Measurements from ENCODE around the gene BAG3.

Gene BAG3

DNA sequence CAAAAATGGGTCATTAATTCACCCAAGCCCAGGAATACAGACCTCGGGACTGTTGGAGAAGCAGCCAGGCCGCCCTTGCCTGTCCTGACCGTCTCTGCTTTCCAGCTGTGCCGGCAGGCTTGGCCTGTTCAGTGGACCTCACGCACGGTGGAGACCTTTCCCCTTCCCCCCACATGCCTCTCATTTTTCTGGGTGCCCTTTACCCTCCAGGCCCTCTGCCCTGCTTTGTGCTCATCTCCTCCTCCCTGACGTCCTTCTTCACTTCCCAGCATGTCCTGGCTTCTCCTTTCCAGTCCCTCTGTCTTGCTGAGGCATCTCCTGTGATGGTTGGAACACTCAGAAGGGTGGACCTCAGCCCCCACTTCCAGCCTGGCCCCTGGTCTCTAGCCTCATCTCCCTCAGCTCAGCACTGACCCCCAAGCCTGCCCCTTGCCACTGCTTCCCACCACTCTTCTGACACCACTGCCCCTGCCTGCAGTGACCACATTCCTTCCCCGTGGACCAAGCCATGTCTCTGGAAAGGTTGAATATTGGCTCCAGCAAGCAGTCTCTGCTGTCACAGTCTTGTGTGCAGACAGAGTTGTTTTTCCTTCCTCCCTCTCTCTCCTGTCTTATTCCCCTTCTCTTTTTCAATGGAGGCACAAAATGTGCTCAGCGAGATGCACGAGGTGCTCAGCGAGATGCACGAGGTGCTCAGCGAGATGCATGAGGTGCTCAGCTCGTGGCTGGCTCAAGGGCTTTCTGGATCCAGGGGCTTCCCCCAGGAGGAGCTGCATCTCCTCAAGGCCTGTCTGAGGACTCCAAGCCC, 14.9 kb downstream of the BAG3 start:
- 82 to 87% methylated on average over 14 of the region's 14 CpGs for WGBS, 2 experiments
- H3K27ac ChIP-seq (ENCODE audit: insufficient read depth, low read depth, low read length, poor library complexity, severe bottlenecking): no peak overlapping the region
- H3K9me3 ChIP-seq (ENCODE audit: control insufficient read depth, low read length): no peaks in the 10 kb centered on the region
- H3K4me3 ChIP-seq (ENCODE audit: insufficient read depth, low read depth, low read length): no peak overlapping the region
- no peaks in the 10 kb centered on the region for H3K27me3 ChIP-seq (ENCODE audit: control insufficient read depth, insufficient read depth, low read length, poor library complexity, severe bottlenecking)
- H3K4me1 ChIP-seq (ENCODE audit: control insufficient read depth, insufficient read depth, low read length): peaks cover 26% of the 10 kb centered on the region
- H3K36me3 ChIP-seq (ENCODE audit: control insufficient read depth, insufficient read depth, low read length): no peaks in the 10 kb centered on the region

DNA sequence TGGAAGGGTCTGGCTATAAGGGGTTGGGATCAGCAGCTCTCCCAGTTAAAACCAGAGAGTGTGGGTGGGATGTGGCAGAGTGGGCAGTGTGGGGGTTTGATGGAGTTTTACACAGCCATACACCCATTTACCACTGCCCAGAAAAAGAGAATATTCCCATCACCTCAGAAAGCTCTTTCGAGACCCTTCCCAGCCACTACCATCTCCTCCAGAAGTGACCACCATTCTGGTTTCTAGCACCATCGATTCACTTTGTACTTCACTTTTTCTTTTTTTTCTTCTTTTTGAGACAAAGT, 15.5 kb downstream of the BAG3 start:
- Histone ChIP-seq H3K4me3 (ENCODE audit: insufficient read depth, low read depth, low read length) (no peak overlapping the region), H3K27ac (ENCODE audit: insufficient read depth, low read depth, low read length, poor library complexity, severe bottlenecking) (no peak overlapping the region), H3K27me3 (ENCODE audit: control insufficient read depth, insufficient read depth, low read length, poor library complexity, severe bottlenecking) (no peaks in the 10 kb centered on the region), H3K36me3 (ENCODE audit: control insufficient read depth, insufficient read depth, low read length) (no peaks in the 10 kb centered on the region), H3K9me3 (ENCODE audit: control insufficient read depth, low read length) (no peaks in the 10 kb centered on the region), H3K4me1 (ENCODE audit: control insufficient read depth, insufficient read depth, low read length) (peaks cover 26% of the 10 kb centered on the region)
- 91 to 93% methylated on average over 2 of the region's 2 CpGs for WGBS, 2 experiments

DNA sequence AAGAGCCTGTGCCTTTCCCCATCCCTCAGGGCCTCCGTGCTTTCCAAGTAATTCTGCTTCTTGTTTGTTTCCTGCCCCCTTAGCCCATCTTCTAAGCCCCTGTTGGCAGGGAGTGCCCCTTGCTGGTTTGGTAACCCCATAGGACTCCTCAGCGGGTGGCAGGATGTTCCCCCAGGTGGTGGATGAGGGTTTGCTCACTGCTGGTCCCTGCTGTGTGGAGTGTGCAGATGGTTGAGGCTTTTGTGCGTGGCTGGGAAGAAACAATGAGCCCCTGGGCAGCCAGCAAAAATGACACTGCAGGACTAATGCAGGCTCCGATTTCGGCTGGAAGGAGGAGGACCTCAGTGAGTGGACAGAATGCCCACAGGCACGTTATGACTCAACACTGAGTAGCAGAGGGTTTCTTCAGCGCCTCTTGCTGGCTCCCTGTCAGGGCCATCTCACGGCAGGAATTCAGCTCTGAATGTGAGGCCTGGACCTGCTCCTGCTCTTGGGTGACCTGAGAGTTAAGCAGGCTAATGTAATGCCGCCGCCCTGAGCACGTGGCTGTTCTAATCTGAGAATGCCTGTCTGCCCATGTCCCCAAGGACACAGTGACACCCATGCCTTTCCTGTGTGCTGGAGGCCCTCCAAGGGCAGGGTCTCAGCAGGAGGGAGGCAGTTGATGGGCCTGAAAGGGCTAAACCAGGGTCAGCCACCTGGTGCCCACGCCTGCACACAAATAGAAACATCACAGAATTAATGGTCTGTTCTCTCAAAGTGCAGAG, 16.6 kb downstream of the BAG3 start:
- Histone ChIP-seq H3K4me3 (ENCODE audit: insufficient read depth, low read depth, low read length) (no peak overlapping the region), H3K27me3 (ENCODE audit: control insufficient read depth, insufficient read depth, low read length, poor library complexity, severe bottlenecking) (no peaks in the 10 kb centered on the region), H3K27ac (ENCODE audit: insufficient read depth, low read depth, low read length, poor library complexity, severe bottlenecking) (peak overlapping the region; percentile 32), H3K9me3 (ENCODE audit: control insufficient read depth, low read length) (no peaks in the 10 kb centered on the region), H3K36me3 (ENCODE audit: control insufficient read depth, insufficient read depth, low read length) (no peaks in the 10 kb centered on the region), H3K4me1 (ENCODE audit: control insufficient read depth, insufficient read depth, low read length) (peaks cover 26% of the 10 kb centered on the region)
- 32 to 37% methylated on average over 12 of the region's 12 CpGs for WGBS, 2 experiments

DNA sequence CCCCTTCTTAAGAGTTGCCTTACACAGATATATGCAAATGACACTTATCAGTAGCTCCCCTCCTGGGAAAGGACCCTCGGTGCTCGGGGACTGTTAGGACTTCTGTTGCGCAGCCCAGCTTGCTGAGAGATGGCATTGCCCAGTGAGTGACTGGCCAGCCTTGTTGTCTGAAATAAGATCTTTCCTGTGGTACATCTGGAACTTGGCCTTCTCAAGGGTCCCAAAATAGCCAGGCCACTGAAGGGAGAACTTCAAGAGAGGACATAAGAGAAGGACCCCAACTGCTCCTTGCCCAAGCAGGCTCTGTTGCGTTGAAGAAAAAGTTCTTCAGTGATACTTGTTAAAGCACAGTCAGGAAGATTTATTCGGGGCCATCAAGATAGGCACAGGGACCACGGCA, 17.3 kb downstream of the BAG3 start:
- Histone ChIP-seq H3K27me3 (ENCODE audit: control insufficient read depth, insufficient read depth, low read length, poor library complexity, severe bottlenecking) (no peaks in the 10 kb centered on the region), H3K9me3 (ENCODE audit: control insufficient read depth, low read length) (no peaks in the 10 kb centered on the region), H3K27ac (ENCODE audit: insufficient read depth, low read depth, low read length, poor library complexity, severe bottlenecking) (no peak overlapping the region), H3K4me3 (ENCODE audit: insufficient read depth, low read depth, low read length) (no peak overlapping the region), H3K36me3 (ENCODE audit: control insufficient read depth, insufficient read depth, low read length) (no peaks in the 10 kb centered on the region), H3K4me1 (ENCODE audit: control insufficient read depth, insufficient read depth, low read length) (peaks cover 31% of the 10 kb centered on the region)
- WGBS, 2 experiments: 90 to 94% methylated on average over 6 of the region's 6 CpGs

DNA sequence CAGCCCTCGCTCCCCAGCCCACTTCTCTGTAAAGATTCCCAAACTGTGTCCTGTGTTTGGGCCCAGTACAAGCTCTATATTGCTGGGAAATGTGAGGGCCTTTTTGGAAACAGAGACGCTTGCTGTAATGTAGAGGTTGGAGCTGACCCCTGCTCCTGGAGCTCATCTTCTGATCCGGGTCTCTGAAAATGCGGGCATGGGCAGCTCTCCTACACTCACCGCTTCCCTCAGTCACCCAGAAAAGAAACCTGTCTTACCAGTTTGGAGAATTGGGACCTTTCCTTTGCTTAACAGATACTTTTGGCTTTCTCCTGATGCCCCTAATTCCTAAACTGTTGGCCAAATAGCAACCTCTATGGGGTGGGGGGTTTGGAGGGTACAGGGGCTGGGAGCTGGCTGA, 18.2 kb downstream of the BAG3 start:
- Histone ChIP-seq H3K4me3 (ENCODE audit: insufficient read depth, low read depth, low read length) (no peak overlapping the region), H3K27ac (ENCODE audit: insufficient read depth, low read depth, low read length, poor library complexity, severe bottlenecking) (no peak overlapping the region), H3K4me1 (ENCODE audit: control insufficient read depth, insufficient read depth, low read length) (peaks cover 31% of the 10 kb centered on the region), H3K27me3 (ENCODE audit: control insufficient read depth, insufficient read depth, low read length, poor library complexity, severe bottlenecking) (no peaks in the 10 kb centered on the region), H3K36me3 (ENCODE audit: control insufficient read depth, insufficient read depth, low read length) (no peaks in the 10 kb centered on the region), H3K9me3 (ENCODE audit: control insufficient read depth, low read length) (no peaks in the 10 kb centered on the region)
- 90 to 94% methylated on average over 5 of the region's 5 CpGs for WGBS, 2 experiments

DNA sequence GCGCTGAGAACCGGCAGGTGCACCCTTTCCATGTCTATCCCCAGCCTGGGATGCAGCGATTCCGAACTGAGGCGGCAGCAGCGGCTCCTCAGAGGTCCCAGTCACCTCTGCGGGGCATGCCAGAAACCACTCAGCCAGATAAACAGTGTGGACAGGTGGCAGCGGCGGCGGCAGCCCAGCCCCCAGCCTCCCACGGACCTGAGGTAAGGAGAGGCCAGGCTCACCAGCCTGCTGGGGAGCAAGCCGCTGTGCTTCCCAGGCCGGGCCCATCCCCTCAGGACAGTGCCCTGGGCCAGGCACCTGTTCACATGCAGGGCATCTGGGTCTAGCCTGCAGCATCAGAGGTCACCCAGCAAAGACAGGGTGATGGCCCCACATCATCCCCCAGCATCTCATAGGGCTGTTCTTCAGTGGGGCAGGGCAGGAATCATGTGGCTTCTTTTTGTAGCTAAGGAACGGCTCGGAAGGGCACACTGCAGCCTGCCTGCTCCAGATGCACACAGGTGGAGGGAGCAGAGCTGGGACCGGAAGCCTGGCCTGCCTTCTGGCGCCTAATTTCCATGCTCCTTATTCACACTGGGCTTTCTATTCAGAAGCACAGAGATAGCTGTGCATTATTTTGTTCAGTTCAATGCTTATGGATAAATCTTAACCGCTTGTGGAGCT, 18.9 kb downstream of the BAG3 start:
- Histone ChIP-seq H3K9me3 (ENCODE audit: control insufficient read depth, low read length) (no peaks in the 10 kb centered on the region), H3K36me3 (ENCODE audit: control insufficient read depth, insufficient read depth, low read length) (no peaks in the 10 kb centered on the region), H3K4me1 (ENCODE audit: control insufficient read depth, insufficient read depth, low read length) (peaks cover 31% of the 10 kb centered on the region), H3K27me3 (ENCODE audit: control insufficient read depth, insufficient read depth, low read length, poor library complexity, severe bottlenecking) (no peaks in the 10 kb centered on the region), H3K4me3 (ENCODE audit: insufficient read depth, low read depth, low read length) (no peak overlapping the region), H3K27ac (ENCODE audit: insufficient read depth, low read depth, low read length, poor library complexity, severe bottlenecking) (no peak overlapping the region)
- whole genome bisulfite sequencing, 2 experiments: 95 to 96% methylated on average over 18 of the region's 18 CpGs

DNA sequence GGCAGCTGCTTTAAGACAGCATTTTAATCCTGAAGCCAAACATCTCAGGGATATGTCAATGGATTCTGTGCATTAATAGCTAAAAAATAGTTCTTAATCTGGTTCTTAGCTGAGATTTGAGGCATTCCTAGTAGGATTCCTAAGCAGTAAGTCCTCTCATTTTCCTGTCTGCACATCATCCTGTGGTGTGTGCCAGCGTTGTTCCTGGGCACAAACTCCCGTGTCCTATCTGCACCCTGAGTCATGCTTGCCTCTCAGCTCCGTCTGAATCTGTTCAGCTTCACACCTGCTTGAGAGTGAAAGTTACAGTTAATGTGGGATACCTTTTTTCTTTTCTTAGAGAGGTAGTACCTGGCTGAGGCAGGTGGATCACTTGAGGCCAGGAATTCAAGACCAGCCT, 19.5 kb downstream of the BAG3 start:
- H3K36me3 ChIP-seq (ENCODE audit: control insufficient read depth, insufficient read depth, low read length): no peaks in the 10 kb centered on the region
- no peak overlapping the region for H3K27ac ChIP-seq (ENCODE audit: insufficient read depth, low read depth, low read length, poor library complexity, severe bottlenecking)
- peaks cover 31% of the 10 kb centered on the region for H3K4me1 ChIP-seq (ENCODE audit: control insufficient read depth, insufficient read depth, low read length)
- H3K9me3 ChIP-seq (ENCODE audit: control insufficient read depth, low read length): no peaks in the 10 kb centered on the region
- WGBS, 2 experiments: 91 to 98% methylated on average over 3 of the region's 3 CpGs
- H3K27me3 ChIP-seq (ENCODE audit: control insufficient read depth, insufficient read depth, low read length, poor library complexity, severe bottlenecking): no peaks in the 10 kb centered on the region
- no peak overlapping the region for H3K4me3 ChIP-seq (ENCODE audit: insufficient read depth, low read depth, low read length)

DNA sequence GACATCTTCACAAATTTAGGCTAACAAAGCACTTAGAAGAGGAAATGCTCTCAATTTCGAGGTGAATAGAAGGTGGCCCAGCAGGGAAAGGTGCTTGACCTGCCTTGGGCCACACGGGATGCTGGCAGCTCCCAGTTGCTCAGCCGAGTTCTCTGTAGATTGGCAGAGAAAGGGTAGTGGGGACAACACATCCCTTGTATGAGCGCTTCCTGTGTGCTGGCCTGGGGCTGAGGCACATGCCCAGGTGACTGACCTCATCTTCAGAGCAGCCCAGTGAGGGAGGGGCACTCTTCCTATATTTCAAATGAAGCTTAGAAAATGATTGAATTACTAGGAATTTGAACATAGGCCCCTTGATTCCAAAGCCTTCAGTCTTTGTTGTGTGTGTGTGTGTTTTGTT, 20.2 kb downstream of the BAG3 start:
- H3K36me3 ChIP-seq (ENCODE audit: control insufficient read depth, insufficient read depth, low read length): no peaks in the 10 kb centered on the region
- H3K4me1 ChIP-seq (ENCODE audit: control insufficient read depth, insufficient read depth, low read length): peaks cover 24% of the 10 kb centered on the region
- H3K4me3 ChIP-seq (ENCODE audit: insufficient read depth, low read depth, low read length): no peak overlapping the region
- H3K27me3 ChIP-seq (ENCODE audit: control insufficient read depth, insufficient read depth, low read length, poor library complexity, severe bottlenecking): no peaks in the 10 kb centered on the region
- H3K9me3 ChIP-seq (ENCODE audit: control insufficient read depth, low read length): no peaks in the 10 kb centered on the region
- no peak overlapping the region for H3K27ac ChIP-seq (ENCODE audit: insufficient read depth, low read depth, low read length, poor library complexity, severe bottlenecking)
- WGBS, 2 experiments: 89 to 98% methylated on average over 4 of the region's 4 CpGs

DNA sequence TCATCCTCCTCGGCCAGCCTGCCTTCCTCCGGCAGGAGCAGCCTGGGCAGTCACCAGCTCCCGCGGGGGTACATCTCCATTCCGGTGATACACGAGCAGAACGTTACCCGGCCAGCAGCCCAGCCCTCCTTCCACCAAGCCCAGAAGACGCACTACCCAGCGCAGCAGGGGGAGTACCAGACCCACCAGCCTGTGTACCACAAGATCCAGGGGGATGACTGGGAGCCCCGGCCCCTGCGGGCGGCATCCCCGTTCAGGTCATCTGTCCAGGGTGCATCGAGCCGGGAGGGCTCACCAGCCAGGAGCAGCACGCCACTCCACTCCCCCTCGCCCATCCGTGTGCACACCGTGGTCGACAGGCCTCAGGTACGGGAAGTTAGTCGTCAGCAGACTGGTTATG, 21.1 kb downstream of the BAG3 start:
- H3K36me3 ChIP-seq (ENCODE audit: control insufficient read depth, insufficient read depth, low read length): no peaks in the 10 kb centered on the region
- peaks cover 19% of the 10 kb centered on the region for H3K4me1 ChIP-seq (ENCODE audit: control insufficient read depth, insufficient read depth, low read length)
- H3K4me3 ChIP-seq (ENCODE audit: insufficient read depth, low read depth, low read length): no peak overlapping the region
- WGBS, 2 experiments: 96 to 97% methylated on average over 23 of the region's 23 CpGs
- no peaks in the 10 kb centered on the region for H3K9me3 ChIP-seq (ENCODE audit: control insufficient read depth, low read length)
- no peaks in the 10 kb centered on the region for H3K27me3 ChIP-seq (ENCODE audit: control insufficient read depth, insufficient read depth, low read length, poor library complexity, severe bottlenecking)
- H3K27ac ChIP-seq (ENCODE audit: insufficient read depth, low read depth, low read length, poor library complexity, severe bottlenecking): no peak overlapping the region

DNA sequence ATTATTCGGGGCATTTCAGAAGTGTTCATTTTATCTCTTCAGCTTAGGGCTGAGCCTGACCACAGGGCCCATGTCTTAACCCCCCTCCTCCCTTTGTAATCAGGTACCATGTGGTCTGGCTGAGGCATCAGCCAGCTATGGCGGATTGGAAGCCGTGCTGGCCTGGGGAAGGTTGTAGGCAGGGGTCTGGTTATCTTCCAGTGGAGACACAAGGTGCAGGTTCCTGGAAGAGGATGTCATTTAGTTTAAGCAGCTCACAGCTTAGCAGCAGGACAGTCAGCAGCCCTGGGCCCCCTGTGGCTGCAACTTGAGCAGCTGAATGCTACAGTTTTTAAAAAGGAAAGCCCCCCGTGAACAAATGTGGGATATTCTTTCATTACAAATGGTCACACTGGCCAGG, 22.1 kb downstream of the BAG3 start:
- Histone ChIP-seq H3K4me3 (ENCODE audit: insufficient read depth, low read depth, low read length) (no peak overlapping the region), H3K4me1 (ENCODE audit: control insufficient read depth, insufficient read depth, low read length) (peaks cover 10% of the 10 kb centered on the region), H3K27ac (ENCODE audit: insufficient read depth, low read depth, low read length, poor library complexity, severe bottlenecking) (no peak overlapping the region), H3K36me3 (ENCODE audit: control insufficient read depth, insufficient read depth, low read length) (no peaks in the 10 kb centered on the region), H3K9me3 (ENCODE audit: control insufficient read depth, low read length) (no peaks in the 10 kb centered on the region), H3K27me3 (ENCODE audit: control insufficient read depth, insufficient read depth, low read length, poor library complexity, severe bottlenecking) (no peaks in the 10 kb centered on the region)
- 52 to 58% methylated on average over 4 of the region's 4 CpGs for WGBS, 2 experiments

Measured in ectodermal cell (in vitro differentiated cells).